ENCODE measurements around the gene CXCR2.

- TF ChIP-seq EZH2 (IDR thresholded peaks at IDR 0.05; ENCODE audit: low read length, unreplicated experiment) (no peak), CTCF (conservative IDR thresholded peaks at IDR 0.05; ENCODE audit: low read depth, low read length) (no peak)
These were observed 54.8 kb downstream of the CXCR2 start for GRCh38 chr2:218180467-218181114.

All from PC-3 (cell line).